Measurements from ENCODE around the gene MILR1.
A peak's percentile ranks its signal among the peaks of the same experiment; 100 is the strongest.
"Not testable (repeated sequence)": the region's sequence is repeated elsewhere in the genome, so short reads cannot be mapped to it uniquely, and the experiment has no call there.

Gene MILR1

DNA sequence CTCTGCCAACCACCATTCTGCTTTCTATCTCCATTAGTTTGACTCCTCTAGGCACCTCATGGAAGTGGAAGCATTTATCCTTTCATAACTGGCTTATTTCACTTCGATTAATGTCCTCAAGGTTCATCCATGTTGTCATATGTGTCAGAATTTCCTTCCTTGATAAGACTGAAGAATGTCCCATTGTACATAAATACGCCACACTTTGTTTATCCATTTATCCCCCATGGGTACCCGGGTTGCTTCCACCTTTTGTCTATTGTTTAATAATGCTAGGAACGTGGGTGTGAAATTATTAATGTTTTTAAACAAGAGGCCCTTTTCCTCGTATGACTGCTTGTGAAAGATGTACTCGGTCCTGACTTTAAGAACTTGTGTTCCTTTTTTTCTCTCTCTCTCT is 12.9 kb downstream of the MILR1 start:
- Histone ChIP-seq H3K4me3 (no peak overlapping the region), H3K27ac (no peak overlapping the region)

- H3K27ac ChIP-seq = no peak overlapping the region
- H3K4me3 ChIP-seq = no peak overlapping the region
Measured at GRCh38 chr17:64466019-64466735, 17.3 kb downstream of the MILR1 start.

DNA sequence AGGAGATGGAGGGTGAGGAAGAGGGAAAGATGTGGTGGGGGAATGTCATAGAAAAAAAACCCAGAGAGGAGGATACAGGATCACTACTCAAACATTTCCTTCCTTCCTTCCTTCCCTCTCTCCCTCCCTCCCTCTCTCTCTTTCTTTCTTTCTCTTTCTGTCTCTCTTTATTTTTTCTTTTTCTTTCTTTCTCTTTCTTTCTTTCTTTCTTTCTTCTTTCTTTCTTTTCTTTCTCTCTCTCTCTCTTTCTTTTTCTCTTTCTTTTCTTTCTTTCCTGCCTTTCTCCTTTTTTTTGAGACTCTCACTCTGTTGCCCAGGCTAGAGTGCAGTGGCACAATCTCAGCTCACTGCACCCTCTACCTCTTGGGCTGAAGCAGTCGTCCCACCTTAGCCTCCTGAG is 17.9 kb downstream of the MILR1 start:
- H3K27ac ChIP-seq = not testable (repeated sequence)

GRCh38 chr17:64470625-64471024 is 21.7 kb downstream of the MILR1 start:
- no peak overlapping the region for H3K27ac ChIP-seq

More for the DNA sequence above, 17.9 kb downstream of the MILR1 start:
- not testable (repeated sequence) for H3K4me3 ChIP-seq

DNA sequence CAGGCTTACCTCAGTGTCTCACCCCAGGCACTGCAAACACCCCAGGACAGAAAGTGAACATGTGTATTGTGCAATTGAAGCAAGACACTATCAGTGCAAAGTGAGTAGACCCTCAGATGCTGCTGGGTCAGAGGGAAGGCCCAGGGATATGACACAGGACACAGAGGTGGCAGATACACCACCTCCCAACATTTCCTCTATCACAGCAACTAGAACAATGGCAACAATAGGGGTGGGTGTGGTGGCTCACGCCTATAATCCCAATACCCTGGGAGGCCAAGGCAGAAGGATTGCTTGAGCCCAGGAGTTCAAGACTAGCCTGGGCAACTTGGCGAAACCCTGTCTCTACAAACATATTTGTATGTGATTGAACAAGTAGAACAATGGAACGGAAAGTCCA is 22.5 kb downstream of the MILR1 start:
- no peak overlapping the region for H3K27ac ChIP-seq
- no peak overlapping the region for H3K4me3 ChIP-seq

More at GRCh38 chr17:64470625-64471024, 21.7 kb downstream of the MILR1 start:
- no peak overlapping the region for H3K4me3 ChIP-seq

DNA sequence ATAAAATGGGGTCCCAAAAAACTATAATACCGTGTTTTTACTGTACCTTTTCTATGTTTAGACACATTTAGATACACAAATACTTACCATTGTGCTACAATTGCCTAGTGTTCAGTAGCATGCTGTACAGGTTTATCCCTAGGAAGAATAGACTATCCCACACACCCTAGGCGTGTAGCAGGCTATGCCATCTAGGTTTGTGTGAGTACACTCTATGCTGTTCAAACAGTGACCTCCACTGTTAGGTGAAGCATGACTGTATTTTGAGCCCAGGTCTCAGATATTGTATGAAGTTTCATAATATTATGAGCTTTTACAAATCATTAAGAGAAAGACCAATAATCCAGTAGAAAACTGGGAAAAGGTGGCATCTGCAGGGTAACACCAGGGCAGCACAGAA is 23.6 kb downstream of the MILR1 start:
- Histone ChIP-seq H3K27ac (no peak overlapping the region), H3K4me3 (no peak overlapping the region)

GRCh38 chr17:64477849-64478248 is 28.9 kb downstream of the MILR1 start:
- no peak overlapping the region for H3K27ac ChIP-seq
- H3K4me3 ChIP-seq = no peak overlapping the region

DNA sequence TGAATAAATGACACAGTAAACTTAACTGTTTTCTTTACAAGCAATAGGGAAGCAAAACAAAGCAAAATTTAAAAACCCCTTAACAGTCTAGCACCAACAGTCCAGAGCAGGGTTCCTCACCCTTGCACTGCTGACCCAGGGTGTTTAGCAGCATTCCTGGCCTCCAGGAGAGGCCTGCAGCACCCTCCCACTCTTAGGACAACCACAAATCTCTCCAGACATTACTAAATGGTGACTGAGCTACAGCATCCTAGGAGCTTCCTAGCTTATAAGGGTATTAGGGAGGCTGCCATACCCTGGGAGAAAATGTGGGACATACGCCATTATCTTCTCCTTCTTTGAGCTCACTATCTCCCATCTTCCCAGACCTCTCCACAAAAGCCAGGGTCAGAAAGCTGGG is 32.0 kb downstream of the MILR1 start:
- no peak overlapping the region for H3K27ac ChIP-seq
- no peak overlapping the region for H3K4me3 ChIP-seq

DNA sequence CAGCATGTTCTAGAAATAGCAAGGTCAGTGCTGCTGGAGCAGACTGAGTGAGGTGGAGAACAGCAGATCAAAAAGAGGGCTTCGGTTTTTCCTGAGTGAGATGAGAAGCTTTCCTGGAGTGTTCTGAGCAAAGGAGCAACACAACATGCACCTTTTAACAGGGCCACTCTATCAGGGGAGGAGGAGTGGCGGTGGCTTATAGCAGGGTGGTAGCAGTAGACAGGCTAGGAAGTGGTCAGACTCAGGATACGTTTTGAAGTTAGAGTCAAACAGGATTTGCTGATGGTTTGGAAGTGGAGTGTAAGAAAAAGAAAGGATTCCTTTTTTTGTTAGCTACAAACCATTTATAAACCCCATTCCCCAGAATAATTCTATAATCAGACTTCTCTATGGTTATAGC is 35.5 kb downstream of the MILR1 start:
- Histone ChIP-seq H3K27ac (no peak overlapping the region), H3K4me3 (no peak overlapping the region)

DNA sequence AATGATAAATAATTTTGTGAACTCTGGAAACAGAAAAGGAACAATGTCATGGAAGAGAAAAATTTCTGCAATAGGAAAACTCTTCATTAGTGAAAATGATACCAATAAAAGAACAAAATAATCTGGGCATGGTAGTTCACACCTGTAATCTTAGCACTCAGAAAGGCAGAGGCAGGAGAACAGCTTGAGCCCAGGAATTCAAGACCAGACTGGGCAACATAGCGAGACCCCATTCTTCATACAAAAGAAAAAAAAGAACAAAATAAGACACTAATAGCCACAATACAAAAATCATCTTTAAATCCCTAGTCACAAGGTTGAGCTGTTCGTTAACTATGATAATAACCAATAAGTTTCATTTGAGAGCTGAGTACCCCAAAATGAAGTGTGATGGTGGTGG is 39.4 kb downstream of the MILR1 start:
- no peak overlapping the region for H3K27ac ChIP-seq
- H3K4me3 ChIP-seq = no peak overlapping the region

- Histone ChIP-seq H3K4me3 (no peak overlapping the region), H3K27ac (no peak overlapping the region)
Measured at GRCh38 chr17:64491034-64491860, 42.3 kb downstream of the MILR1 start.

DNA sequence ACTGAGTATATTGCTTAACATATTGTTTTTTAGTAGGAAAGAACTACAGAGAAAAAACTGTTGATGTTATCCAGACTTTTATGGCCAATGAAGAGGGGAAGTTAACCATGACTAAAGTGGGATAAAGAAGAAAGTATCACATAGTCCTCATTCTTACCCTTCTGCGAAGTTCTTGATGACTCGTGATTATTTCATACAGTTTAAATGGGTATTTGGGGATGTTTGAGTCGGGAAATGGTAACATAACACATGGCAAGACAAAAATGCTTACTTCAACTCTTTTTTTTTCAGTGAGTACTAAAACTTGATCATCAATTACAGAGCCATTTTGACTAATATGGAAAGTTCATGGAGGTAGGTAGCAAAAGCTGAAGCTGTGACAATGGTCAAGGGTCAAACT is 43.1 kb downstream of the MILR1 start:
- Histone ChIP-seq H3K4me3 (no peak overlapping the region), H3K27ac (no peak overlapping the region)

GRCh38 chr17:64492481-64493109 is 43.7 kb downstream of the MILR1 start:
- H3K27ac ChIP-seq = no peak overlapping the region
- no peak overlapping the region for H3K4me3 ChIP-seq

DNA sequence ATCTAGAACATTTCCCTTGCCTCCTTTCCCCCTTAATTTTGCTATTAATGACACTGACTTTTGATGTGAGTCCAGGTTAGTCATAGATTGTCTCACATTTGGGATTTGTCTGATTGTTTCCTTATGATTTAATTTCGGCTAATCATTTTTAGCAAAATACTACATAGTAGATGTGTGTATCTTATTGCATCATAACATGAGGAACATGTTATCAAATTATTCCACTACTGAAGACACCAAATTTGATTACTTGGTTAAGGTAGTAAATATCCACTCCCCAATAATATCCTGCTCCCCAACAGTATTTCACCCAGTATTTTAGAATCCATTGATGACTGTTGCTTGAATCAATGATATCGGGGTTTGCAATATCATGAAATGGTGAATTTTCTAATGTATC is 45.2 kb downstream of the MILR1 start:
- Histone ChIP-seq H3K4me3 (no peak overlapping the region), H3K27ac (no peak overlapping the region)

- H3K27ac ChIP-seq = not testable (repeated sequence)
- H3K4me3 ChIP-seq = peak overlapping the region in 1 of 7 experiments; percentile 60
Measured at GRCh38 chr17:64495300-64495699, 46.4 kb downstream of the MILR1 start.

GRCh38 chr17:64496348-64496785 is 47.5 kb downstream of the MILR1 start:
- Histone ChIP-seq H3K27ac (peak overlapping the region in 20 of 21 experiments; percentile 50 to 87 (median 75)), H3K4me3 (peak overlapping the region; percentile 57 to 81 (median 58))

DNA sequence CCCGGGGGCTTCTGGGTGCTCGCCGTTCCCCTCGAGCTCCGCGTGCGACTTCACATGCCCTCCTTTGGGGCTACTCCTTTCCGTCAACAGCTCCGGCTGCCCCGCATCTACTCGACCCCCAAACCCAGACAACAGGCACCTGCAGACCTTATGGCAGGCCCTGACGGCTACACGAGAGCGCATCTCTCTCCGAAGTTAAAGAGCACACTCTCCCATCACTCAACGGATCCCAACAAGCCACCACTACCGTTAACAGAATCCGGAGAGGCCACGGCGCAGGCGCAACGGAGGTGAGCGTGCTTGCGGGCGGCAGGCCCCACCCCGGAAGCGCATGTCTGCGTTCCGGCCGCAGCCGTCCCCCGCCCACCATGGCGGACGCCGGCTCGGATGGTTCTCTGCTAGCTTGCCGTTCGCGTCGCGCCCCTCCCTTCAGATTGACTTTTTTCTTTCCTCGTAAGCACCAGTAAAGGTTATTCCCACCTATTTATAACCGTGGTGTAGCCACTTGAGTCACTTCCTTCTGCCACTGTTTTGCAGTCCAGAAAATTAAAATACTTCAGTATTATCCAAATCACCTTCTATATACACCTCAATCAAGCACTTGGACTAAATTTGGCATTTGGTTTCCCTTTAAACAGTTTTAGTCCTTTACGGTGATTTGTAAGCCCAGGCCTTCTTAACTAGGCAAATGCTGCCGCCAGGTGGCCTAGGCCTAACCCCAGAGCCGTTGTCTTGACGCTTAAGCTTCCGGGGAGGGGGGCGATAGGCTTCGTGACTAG is 48.1 kb downstream of the MILR1 start, which contains the start of gene POLG2:
TSS of gene POLG2 (minus strand) at position 269 of the 779 bp plus-strand sequence. CDS start at position 183, 86 bp downstream.
- peak within 1 kb of the TSS; percentile 57 to 81 (median 58) for H3K4me3 ChIP-seq
- peak within 1 kb of the TSS; percentile 20 to 87 (median 76) for H3K27ac ChIP-seq

- Histone ChIP-seq H3K4me3 (peak overlapping the region in 6 of 7 experiments; percentile 57 to 81 (median 58)), H3K27ac (peak overlapping the region; percentile 20 to 87 (median 76))
Measured at GRCh38 chr17:64497565-64498035, 48.7 kb downstream of the MILR1 start.

Measured in skin epidermis (tissue), 12 donors.